GM12801 (cell line): ENCODE data around the gene WDR45B.

ENCODE experiments used
- CTCF ChIP-seq: IDR thresholded peaks from one replicate; pipeline ENCODE4 v1.5.1; 2011; ENCODE audit warnings: control low read depth; ENCODE audit not compliant: insufficient read length; ENCODE audit errors: extremely low read depth

WDR45B gene

GRCh38 chr17:82600731-82601446 lies 47.4 kb downstream of the WDR45B start:
- no peak for TF ChIP-seq CTCF

GRCh38 chr17:82599674-82600661 lies 48.3 kb downstream of the WDR45B start:
- TF ChIP-seq CTCF = no peak

- TF ChIP-seq CTCF = no peak
These were observed 49.8 kb downstream of the WDR45B start for GRCh38 chr17:82598256-82599119.

GRCh38 chr17:82596837-82597672 lies 51.2 kb downstream of the WDR45B start:
- TF ChIP-seq CTCF = no peak

- TF ChIP-seq CTCF = no peak
These were observed 51.9 kb downstream of the WDR45B start for GRCh38 chr17:82596296-82596695.

- TF ChIP-seq CTCF = no peak
These were observed 52.4 kb downstream of the WDR45B start for GRCh38 chr17:82595893-82596292.
